ENCODE measurements around the gene SLC25A17.
"Not testable (repeated sequence)": the region's sequence is repeated elsewhere in the genome, so short reads cannot be mapped to it uniquely, and the experiment has no call there.

SLC25A17 gene, protein sequence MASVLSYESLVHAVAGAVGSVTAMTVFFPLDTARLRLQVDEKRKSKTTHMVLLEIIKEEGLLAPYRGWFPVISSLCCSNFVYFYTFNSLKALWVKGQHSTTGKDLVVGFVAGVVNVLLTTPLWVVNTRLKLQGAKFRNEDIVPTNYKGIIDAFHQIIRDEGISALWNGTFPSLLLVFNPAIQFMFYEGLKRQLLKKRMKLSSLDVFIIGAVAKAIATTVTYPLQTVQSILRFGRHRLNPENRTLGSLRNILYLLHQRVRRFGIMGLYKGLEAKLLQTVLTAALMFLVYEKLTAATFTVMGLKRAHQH

GRCh38 chr22:40818747-40819598 lies at the start of gene SLC25A17:
SLC25A17 (minus strand) TSS chr22:40819346; CDS start chr22:40819248, 98 bp downstream.
- peak; percentile 29 for TF ChIP-seq CTCF (IDR thresholded peaks at IDR 0.05; ENCODE audit: extremely low read depth, insufficient read depth, missing control alignments)
- in situ Hi-C loops (cut with MboI; ENCODE audit: low pct_unique_long_range_greater_than_20kb, low sequenced_read_pairs, unreplicated experiment), result no loop called here
- DNase-seq (ENCODE audit: low spot score), result peak; percentile 94

DNA sequence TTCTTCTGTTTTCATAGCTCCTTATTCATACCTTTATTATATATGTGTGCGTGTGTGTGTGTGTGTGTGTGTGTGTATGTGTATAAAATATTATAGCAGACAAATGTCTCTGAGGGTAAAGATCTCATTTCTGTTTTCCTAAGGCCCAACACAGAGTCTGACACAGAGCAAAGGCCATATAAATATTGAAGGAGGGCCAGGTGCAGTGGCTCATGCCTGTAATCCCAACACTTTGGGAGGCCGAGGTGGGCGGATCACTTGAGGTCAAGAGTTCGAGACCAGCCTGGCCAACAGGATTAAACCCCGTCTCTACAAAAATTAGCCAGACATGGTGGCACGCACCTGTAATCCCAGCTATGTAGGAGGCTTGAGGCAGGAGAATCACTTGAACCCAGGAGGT lies 49.2 kb upstream of the SLC25A17 start:
- in situ Hi-C loops (cut with MboI; ENCODE audit: low pct_unique_long_range_greater_than_20kb, low sequenced_read_pairs, unreplicated experiment); DNase-seq (ENCODE audit: low spot score): not testable (repeated sequence)

GRCh38 chr22:40867109-40867508 lies 48.0 kb upstream of the SLC25A17 start:
- no peak for TF ChIP-seq CTCF (IDR thresholded peaks at IDR 0.05; ENCODE audit: extremely low read depth, insufficient read depth, missing control alignments)
- in situ Hi-C loops (cut with MboI; ENCODE audit: low pct_unique_long_range_greater_than_20kb, low sequenced_read_pairs, unreplicated experiment), result no loop called here
- DNase-seq (ENCODE audit: low spot score), result no peak

DNA sequence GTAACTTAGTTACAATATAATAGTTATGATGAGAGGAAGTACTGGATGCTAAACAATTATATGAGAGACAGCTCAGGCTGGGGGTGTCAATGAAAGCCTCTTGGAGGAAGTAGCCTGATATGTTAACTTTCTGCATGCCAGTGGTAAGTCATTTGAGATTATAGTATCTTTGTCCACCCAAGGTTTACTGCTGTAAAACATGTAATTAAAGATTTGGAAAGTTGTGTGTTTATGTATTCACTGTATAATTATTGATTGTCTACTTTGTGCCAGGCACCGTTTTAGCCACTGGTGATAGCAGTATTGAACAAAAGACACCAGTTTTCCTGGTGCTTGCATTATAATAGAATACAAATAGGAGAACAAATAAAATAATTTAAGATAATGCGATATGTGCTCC lies 43.4 kb upstream of the SLC25A17 start:
- in situ Hi-C loops (cut with MboI; ENCODE audit: low pct_unique_long_range_greater_than_20kb, low sequenced_read_pairs, unreplicated experiment), result no loop called here
- DNase-seq (ENCODE audit: low spot score), result no peak
- TF ChIP-seq CTCF (IDR thresholded peaks at IDR 0.05; ENCODE audit: extremely low read depth, insufficient read depth, missing control alignments), result no peak

DNA sequence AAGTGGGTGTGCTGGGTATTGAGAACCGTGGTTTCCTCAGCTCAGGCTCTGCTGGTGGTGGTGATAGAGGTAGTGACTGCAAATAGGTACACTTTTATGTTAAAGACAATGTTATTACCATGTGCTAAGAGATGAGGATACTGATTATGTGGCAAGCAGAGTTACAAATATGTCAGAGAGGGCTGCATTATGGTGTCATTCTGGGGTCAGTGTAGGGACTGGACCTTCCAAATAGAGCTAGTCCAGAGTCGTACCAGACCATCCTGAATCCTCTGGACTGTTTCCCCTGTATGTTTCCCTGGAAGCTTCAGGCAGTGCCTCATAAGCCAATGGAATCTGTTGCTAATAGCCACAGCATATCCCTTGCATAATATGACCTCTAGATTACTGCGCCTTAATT lies 42.9 kb upstream of the SLC25A17 start, which contains the start of gene DNAJB7:
Gene DNAJB7, minus strand, starts transcription at position 101 of the 400 bp plus-strand sequence. CDS start 119 bp downstream, outside the sequence.
- in situ Hi-C loops (cut with MboI; ENCODE audit: low pct_unique_long_range_greater_than_20kb, low sequenced_read_pairs, unreplicated experiment), result no loop called here
- no peak for DNase-seq (ENCODE audit: low spot score)
- TF ChIP-seq CTCF (IDR thresholded peaks at IDR 0.05; ENCODE audit: extremely low read depth, insufficient read depth, missing control alignments), result no peak

GRCh38 chr22:40857309-40857855 lies 38.2 kb upstream of the SLC25A17 start:
- no peak for TF ChIP-seq CTCF (IDR thresholded peaks at IDR 0.05; ENCODE audit: extremely low read depth, insufficient read depth, missing control alignments)
- no peak for DNase-seq (ENCODE audit: low spot score)
- in situ Hi-C loops (cut with MboI; ENCODE audit: low pct_unique_long_range_greater_than_20kb, low sequenced_read_pairs, unreplicated experiment), result no loop called here

Data from GM13977 (cell line).